SKM-1 (cell line): ENCODE results near the gene GMPR.

Source experiments
- DNase-seq: peaks from one replicate; lab custom pipeline; 2025; ENCODE audit not compliant: unreplicated experiment; lab: John Stamatoyannopoulos, UW

Gene GMPR

DNA sequence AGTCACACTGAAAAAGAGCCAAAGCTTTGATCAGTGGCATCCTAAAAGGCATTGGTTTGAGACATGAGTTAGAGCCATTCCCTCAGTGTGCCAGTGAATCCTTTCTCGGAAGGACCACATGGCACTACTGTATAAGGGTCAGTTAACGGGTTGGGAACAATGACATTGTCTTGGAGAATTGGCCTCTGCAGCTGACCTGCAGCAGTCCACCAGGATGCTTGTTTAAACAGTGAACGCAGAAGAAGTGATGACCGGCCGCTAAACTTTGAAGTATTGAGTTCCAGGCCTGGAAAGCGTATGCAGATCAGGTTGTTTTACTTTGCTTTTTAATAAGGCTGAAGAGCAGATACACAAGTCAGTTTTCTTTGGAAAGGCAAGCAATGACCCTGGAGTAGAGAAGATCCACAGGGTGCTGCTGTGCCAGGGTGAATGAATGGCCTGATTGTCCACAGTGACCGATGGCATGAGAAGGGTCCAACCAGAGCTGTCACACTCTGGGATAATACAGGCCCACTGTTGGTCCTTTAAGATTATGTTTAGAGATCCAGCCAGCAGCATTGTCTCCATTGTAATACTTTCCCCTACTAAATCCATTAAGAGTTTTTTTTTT is 57.8 kb downstream of the GMPR start:
- no peak for DNase-seq

DNA sequence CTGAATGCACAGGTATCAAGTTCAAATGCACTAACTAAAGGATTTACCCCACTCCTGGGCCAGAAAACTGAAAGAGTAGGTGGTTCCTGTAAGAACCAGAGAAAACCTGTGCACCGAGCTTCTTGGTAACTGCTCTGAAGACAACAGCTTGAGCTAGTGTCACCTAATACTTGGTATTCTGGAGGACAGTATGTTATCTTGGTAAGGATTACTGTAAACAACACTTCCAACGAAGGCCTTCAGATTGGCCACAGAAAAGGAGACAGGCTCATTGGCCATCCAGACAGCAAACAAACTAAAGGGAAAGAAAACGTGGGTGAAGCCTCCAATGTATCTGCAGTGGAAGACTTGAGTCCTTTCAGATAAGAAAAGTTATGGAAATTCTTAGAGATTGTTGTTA is 61.5 kb downstream of the GMPR start:
- DNase-seq: no peak

DNA sequence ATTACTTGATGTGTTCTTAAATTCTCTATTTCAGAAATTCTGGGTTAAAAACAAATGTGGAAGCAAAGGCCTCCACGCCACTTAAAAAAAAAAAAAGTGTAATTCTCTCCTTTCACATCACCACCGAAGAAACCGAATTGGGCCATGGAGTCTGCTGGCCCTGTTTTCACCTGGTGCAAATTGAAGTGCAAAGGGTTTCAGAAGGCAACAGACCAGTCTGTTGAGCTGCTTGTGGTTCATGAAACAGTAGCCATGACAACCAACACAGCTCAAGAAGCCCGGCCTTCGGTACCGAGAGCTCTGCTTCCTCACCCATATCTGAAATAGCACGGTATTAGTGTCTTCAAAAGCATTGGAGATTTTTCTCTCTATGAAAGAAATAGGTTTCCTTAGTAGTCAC is 63.1 kb downstream of the GMPR start:
- DNase-seq: no peak

DNA sequence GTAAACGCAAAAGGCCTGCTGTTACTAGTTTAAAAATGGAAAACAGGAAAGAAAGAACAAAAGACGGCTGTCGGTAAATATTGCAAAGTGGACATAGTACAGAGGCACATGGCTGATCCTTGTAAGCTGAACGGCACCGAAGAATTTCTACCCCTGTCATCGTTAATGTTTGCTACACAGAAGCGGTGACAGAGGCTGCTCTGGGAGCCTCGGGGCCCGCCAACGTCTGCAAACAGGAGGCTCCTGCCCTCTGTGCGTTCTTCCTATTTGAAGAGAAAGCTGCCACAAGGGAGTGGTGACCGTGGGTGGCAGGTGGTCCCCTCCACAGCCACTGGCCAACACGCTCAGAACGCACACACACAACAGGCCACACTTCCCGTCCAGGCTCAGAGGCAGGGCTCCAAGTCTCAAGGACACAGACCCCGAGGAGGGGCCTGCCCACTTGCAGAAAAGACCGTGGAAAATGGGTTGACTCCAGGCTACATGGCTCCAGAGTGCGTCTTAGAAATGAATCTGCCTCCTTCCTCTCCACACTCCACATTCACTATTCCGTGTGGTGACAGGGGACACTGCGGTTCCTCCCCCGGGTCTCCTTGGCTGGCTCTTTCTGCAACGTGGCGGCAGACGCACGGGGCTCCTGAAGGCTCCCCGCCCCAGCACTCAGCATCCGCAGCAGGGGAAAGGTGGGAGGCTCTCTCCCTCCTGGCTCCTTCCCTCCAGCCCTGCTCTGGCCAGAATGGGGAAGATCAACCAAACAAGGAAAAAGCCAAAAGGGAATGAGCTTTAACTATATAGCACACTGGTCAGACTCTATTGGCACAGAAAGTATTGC is 64.5 kb downstream of the GMPR start:
- no peak for DNase-seq

DNA sequence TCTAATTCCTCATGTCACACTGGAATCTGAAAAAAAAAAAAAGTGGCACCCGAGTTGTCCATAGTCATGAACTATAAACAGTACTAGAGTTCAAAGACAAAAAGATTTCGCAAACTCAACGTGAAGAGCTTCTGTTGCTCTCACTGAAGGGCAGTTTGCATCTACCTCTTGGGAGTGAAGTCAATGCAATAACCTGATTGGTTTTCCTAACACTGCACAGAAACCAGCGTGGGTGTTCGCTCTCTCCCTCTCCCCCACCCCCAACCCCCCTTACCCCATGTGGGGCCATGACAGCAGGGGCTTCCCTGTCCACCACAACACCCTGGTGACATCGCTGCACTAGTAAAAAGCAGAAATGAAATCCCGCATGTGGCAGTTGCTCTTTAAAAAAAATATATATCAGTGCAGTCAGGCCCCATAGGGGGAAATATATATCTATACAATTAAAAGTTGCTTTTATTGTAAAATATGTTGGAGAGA is 66.9 kb downstream of the GMPR start:
- no peak for DNase-seq

DNA sequence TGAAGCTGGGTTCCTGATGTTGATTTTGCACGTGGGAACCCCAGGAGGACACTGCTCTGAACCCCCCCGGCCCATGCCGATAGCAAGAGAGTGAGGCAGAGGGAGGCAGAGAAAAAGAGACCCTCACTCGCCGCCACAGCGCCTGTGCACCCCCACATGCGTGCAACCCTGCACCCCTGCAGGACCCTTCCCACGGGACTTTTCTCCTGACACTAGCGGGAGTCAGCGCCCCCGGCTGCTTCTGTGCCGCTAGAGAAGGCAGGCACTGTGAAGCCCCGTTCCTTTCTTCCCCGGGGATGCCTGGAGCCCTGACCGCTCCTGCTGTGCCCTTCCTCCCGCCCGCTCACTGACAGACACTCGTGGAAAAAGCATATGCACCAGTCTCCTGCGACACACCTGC is 67.4 kb downstream of the GMPR start:
- no peak for DNase-seq

DNA sequence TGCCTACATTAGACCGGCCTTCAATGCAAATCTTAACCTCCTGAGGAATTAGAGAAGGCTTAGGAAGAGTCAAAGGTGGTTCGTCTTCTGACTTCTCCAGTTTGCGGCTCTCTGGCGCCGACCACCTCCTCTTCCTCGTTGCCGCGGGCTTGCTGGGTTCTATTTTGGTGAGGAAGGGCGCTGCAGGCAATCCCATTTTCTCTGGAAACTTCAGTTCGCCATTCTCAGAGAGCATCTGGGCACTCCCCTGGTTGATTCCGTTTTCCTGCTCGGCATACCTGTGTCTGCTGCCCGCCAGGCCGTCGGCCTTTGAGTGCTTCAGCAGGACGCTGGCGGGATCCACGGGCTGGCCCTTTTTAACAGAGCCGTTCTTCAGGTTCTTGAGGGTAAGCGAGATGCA is 67.9 kb downstream of the GMPR start:
- DNase-seq: no peak

DNA sequence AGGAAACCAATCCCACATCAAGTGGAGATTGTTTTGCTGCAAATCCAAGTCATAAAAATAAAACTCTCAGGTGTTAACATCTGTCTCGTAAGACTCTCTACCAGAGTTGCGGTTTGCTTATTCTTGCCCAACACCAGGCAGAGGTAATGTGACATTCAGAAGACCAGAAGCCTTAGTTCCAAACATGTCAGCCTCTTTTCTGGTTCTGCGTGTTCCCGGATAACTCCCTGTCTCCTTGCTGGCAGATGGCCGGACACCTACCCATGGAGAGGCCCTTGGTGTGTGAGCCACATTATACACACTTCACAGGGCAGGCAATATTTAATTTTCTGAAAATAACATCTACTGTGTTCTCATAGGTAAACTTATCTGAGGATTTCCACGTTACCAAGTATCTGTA is 73.4 kb downstream of the GMPR start:
- no peak for DNase-seq

DNA sequence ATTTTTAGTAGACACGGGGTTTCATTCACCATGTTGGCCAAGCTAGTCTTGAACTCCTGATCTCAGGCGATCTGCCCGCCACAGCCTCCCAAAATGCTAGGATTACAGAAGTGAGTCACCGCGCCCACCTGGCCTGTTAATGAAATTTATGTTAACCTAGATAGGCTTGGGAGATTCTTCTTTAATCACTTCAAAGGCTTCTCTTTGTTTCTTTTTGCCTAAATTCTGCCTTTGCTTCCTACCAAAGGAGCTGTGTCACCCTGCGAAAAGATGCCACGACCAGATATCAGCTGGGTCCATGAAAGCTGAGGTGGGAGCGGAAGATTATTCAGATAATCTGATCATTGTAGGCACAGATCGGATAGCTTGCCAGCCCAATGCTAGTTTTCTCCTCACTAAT is 75.3 kb downstream of the GMPR start:
- no peak for DNase-seq

DNA sequence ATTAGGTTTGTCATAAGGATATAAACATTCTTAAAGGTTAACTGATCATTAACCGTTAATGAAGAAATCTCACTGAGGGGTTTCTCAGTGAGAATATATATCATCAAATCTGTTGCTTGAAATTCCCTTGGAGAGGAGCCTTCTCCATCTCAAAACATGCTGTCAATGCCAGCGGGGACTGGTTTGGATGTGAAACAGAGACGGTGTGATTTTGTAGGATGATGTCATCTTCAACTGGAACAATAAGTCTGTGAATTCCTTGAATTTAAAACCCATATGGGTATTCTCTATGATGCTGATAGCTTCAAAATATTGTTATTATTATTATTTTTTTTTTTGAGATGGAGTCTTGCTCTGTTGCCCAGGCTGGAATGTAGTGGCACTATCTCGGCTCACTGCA is 75.9 kb downstream of the GMPR start:
- DNase-seq: no peak

DNA sequence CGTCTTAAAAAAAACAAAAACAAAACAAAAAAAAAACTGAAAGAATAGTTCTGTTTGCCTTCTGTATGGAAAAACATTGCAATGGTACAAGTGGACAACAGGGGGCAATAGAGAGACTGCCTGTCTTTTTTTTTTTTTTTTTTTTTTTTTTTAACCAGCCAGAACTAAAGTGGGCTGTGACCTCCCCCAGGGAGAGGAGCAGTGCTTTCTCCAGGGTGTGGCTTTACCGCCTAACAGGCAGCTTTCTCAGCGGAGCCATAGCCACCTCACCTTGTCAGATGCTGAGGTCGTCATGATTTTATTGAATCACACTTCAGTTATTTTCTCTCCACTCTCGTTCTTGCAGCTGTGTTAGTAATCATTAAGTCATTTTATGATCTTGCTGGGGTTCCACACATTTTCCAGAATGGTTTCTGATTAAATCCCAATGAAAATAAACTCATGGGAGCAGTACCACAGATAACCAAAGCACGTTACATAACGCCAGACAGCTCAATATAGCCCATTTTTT is 78.4 kb downstream of the GMPR start:
- no peak for DNase-seq

DNA sequence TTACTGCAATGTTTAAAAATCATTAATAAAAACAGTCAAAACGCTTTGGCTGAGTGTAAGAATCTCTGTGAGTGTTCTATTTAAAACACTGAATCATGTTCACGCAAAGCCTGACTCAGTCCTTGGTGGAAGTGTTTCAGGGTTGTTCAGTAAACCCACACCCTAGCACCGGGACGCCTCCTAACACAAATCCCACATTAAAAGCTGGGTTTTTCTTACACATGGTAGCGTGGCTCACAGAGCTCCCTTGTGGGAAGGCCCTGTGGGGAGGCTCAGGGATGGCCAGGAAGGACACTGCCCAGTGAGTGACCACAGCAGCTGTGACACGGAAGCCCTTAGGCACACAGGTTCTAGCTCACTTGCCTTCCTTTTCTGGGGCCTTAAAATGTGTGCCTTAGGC is 80.2 kb downstream of the GMPR start:
- DNase-seq: no peak

DNA sequence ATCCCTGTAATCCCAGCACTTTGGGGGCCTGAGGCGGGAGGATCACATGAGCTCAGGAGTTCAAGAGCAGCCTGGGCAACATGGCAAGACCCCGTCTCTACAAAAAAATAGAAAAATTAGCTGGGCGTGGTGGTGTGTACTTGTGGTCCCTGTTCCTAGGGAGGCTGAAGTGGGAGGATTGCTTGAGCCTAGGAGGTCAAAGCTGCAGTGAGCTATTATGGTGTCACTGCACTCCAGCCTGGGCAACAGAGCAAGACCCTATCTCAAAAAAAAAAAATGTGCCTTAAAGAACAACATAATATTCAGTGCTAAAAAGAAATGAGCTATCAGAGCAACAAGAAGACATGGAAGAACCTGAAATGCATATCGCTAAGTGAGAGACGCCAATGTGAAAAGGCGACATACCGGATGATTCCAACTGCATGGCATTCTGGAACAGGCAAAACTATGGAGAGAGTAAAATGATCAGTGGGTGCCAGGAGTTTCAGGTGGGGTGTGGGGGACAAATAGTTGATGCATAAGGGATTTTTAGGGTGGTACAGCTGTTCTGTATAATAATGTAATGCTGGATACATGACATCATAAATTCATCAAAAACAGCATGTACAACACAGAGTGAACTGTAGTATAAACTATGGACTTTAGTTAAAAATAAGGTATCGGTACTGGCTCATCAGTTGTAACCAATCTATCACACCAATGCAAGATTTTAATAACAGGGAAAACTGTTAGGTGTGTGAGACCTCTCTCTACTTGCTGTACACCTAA is 80.8 kb downstream of the GMPR start:
- DNase-seq: no peak

DNA sequence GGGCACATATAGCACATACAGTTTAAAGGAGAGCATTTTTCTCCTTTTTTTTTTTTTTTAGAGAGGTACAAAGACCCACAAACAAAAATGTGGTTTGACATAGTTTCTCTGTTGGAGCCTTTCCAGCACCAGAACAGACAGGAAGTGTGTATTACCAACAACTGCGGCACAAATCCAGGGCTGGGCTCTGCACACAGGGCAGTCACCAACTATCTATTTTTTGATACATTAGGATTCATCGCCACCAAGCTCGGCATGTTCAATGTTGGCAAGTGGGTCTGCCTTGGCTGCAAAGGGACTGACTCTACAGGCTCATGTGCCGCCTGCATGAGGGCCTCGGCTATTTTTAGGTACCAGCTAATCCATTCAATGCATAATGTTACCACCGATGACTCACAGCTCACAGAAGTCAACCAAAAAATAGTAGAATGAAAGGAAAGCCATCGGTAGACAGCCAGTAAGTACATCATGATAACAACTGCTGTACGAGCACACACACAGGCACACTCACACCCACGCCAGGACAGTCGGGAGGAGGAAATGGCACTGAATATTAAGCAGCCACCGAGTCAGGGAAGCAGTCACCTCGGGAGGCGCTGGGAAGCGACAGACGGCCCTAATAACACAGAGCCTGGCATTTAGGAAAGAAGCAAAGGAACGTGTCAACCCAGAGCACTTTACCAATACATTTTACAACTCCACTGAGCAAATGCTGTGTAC is 81.6 kb downstream of the GMPR start:
- no peak for DNase-seq

DNA sequence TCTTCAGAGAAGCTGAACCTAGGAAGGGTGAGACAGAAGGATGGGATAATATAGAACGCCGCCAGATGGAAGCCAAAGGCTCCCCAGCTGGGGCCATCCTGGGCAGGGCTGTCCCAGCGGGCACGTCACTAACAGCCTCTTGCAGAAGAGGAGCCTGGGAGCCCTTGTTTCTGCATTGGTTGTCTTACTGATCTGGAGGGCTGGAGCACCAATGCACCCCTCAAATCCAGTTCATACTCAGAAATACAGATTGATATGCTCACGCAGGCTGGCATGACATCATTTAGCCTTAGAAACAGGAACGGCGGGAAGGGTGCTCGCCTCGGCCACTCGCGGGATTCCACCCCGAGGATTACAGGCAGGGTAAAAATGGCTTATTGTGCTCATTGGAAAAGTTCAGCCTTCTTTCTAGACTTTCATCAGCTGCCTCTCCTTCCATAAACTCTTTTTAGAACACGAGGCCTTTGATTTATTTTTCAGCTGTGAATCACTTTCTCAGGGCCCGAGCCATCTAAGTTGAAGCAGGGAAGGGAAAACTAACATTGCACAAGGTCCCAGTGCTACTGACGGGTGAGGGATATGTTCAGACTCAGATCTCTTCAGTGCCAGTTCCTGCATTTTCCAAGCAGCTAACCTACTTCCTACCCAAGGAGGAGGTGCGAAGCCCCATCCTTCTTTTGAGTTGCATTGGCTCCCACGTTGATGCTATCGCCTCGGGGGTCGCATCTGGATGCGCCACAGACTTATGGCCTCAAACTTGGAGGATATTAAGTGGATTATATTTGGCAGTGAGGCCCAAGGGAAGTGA is 82.3 kb downstream of the GMPR start:
- no peak for DNase-seq

DNA sequence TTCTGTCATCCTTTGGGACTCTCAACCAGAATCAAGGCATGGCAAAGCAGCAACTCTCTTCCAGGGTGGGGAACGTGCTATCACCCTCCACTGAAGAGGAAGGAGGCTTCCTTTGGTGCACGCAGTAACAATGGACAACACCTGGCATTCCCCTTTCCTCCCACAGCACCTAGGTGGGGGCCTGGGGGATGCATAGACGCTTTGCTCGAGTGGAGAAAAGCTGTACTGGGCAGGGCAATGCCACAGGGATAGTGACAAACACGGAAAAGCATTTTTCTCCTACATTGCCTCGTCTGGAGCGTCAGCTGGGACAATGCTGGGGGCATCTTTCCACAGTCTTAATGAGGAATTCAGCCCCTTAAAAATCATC is 82.9 kb downstream of the GMPR start:
- no peak for DNase-seq

DNA sequence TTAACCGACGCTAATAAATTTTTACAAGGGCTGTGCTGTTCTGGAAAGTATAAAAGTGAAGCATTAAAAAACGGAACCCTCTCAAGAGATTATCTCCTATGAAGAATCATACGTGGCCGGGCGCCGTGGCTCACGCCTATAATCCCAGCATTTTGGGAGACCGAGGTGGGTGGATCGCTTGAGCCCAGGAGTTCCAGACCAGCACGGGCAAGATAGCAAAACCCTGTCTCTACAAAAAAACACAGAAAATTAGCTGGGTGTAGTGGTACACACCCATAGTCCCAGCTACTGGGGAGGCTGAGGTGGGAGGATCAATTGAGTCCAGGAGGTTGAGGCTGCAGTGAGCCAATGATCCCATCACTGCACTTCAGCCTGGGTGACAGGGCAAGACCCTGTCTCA is 83.4 kb downstream of the GMPR start:
- DNase-seq: no peak

DNA sequence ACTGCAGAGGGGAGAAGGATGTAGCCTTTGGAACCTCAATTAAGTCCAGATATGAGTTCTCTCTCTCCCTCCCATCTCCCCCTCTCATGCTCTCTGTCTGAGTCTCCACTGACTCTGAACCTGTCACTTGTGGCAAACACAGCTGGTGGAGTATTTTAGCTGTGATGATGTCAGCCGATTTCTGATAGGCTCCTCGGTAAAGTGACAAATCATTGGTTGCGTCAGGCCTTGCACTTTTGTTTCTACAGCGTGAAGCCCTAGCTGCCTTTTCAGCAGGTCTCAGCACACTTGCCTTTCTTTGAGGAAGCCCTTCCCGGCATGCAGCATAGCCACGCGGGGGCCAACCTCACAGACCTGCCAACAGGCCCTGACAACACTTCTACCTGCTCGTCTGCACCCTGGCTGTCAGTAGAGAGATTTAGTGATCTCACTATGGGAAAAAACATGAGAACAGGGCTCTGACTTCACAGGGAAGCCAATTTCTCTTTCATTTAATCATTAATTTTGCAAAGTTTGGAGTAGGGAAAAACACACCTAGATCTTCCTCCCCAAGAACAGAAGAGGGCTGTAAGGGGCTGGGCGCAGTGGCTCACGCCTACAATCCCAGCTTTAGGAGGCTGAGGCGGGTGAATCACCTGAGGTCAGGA is 84.4 kb downstream of the GMPR start:
- DNase-seq: no peak

DNA sequence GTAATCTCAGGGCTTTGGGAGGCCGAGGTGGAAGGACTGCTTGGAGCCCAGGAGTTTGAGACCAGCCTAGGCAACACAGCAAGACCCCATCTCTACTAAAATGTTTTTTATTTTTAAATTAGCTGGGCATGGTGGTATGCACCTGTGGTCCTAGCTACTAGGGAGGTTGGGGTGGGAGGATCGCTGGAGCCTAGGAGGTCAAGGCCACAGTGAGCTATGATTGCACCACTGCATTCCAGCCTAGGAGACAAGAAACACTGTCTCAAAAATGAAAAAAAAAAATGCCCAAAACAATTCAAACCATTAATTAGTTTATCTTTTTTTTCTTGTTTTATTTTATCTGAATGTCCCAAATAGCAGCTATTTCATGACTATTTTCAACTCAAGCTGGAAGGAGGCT is 85.8 kb downstream of the GMPR start:
- DNase-seq: no peak
